ENCODE measurements around the gene FKTN. TPM values are rescaled to one million over a fixed set of nuclear protein-coding genes. Genes with fewer than 3 reads are reported as not detected.

The FKTN gene
- total RNA-seq, 4 donors from 2014 or later: 6.0 to 49.6 (median 9.7) TPM

DNA sequence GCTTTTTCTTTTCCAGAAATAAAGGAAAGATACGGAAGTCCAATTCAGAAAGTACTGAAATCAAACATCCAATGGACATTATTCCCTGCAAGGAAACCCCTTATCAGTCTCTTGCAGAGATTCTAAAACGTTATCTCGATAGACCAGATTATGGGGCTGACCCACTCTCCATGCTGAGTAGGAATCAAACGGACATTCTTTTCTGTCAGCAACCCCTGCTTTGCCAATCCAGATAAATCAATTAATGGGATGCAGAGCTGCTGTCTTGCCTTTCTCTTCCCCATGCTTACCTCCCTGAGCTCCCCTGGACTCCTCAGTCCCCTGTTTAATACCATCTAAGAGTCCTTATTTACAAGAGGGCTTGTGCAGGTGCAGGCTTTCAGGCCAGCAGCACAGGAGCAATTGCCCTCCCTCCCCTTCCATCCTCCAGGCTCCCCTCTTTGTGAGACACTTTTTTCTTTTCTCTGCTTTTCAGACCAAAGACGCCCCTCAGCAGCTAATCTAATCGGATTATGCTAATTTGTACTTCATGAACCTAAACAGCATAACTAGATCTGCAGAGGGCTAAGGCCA, 118.5 kb downstream of the FKTN start:
- no peaks in the 10 kb centered on the region for H3K4me1 ChIP-seq
- TF ChIP-seq POLR2A (IDR thresholded peaks at IDR 0.05) (no peak), POLR2AphosphoS5 (IDR thresholded peaks at IDR 0.05) (no peak), EP300 (IDR thresholded peaks at IDR 0.05) (no peak)
- TF ChIP-seq, protein P1, sequence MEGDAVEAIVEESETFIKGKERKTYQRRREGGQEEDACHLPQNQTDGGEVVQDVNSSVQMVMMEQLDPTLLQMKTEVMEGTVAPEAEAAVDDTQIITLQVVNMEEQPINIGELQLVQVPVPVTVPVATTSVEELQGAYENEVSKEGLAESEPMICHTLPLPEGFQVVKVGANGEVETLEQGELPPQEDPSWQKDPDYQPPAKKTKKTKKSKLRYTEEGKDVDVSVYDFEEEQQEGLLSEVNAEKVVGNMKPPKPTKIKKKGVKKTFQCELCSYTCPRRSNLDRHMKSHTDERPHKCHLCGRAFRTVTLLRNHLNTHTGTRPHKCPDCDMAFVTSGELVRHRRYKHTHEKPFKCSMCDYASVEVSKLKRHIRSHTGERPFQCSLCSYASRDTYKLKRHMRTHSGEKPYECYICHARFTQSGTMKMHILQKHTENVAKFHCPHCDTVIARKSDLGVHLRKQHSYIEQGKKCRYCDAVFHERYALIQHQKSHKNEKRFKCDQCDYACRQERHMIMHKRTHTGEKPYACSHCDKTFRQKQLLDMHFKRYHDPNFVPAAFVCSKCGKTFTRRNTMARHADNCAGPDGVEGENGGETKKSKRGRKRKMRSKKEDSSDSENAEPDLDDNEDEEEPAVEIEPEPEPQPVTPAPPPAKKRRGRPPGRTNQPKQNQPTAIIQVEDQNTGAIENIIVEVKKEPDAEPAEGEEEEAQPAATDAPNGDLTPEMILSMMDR (IDR thresholded peaks at IDR 0.05): no peak
- H3K4me3 ChIP-seq: no peak overlapping the region
- no peak overlapping the region for H3K27ac ChIP-seq
- no peaks in the 10 kb centered on the region for H3K36me3 ChIP-seq
- no peaks in the 10 kb centered on the region for H3K27me3 ChIP-seq
- 67% methylated on average over 6 of the region's 6 CpGs for WGBS
- H3K9me3 ChIP-seq: no peaks in the 10 kb centered on the region
- no peak for DNase-seq (ENCODE audit: low spot score in 2 of 2)

DNA sequence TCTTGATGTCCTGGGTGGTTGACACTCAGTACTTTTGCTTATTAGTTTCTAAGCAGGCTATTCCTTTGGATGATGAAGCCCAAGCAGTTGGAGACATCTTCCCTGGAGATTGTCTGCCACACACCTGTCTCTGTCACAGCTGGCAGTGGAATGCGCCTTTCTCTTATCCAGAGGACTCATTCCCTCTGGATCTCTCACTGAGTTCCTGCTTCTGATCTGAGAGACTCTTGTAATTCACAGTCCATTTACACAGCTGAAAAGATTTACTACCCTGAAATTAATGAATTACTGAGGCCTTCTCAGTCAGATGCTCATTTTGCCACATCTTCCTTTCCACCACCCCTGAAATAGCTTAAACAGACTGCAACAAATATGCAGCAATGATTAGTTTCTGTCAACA, 120.2 kb downstream of the FKTN start:
- TF ChIP-seq POLR2AphosphoS5 (IDR thresholded peaks at IDR 0.05): no peak
- no peak for TF ChIP-seq EP300 (IDR thresholded peaks at IDR 0.05)
- no peak for TF ChIP-seq POLR2A (IDR thresholded peaks at IDR 0.05)
- TF ChIP-seq, protein P1 (IDR thresholded peaks at IDR 0.05): no peak
- H3K4me1 ChIP-seq: no peaks in the 10 kb centered on the region
- no peaks in the 10 kb centered on the region for H3K9me3 ChIP-seq
- no peak overlapping the region for H3K27ac ChIP-seq
- 89% methylated on average over 1 of the region's 1 CpG for WGBS
- H3K4me3 ChIP-seq: no peak overlapping the region
- no peaks in the 10 kb centered on the region for H3K27me3 ChIP-seq
- no peak for DNase-seq (ENCODE audit: low spot score in 2 of 2)
- H3K36me3 ChIP-seq: no peaks in the 10 kb centered on the region

DNA sequence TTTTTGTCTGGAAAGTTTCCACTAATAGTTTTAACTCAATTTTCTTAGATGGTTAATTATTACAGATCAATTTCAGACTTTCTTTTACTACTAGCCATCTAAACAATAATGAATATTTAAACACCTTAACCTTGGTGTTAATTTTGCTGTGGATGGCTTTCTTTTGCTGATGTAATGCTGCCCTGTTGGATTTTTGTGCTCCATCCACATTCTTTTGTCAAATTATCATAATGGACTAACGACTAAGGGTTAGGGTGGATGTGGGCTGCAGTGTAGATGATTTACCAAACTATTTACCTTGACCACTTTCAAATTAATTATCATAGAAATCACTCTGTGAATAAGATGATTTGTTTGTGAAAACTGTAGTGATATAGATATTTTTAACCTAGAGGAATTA, 120.8 kb downstream of the FKTN start:
- no peak for DNase-seq (ENCODE audit: low spot score in 2 of 2)
- TF ChIP-seq POLR2AphosphoS5 (IDR thresholded peaks at IDR 0.05) (no peak), EP300 (IDR thresholded peaks at IDR 0.05) (no peak), POLR2A (IDR thresholded peaks at IDR 0.05) (no peak)
- TF ChIP-seq, protein P1 (IDR thresholded peaks at IDR 0.05): no peak
- WGBS: 50% methylated on average over 1 of the region's 1 CpG
- no peaks in the 10 kb centered on the region for H3K9me3 ChIP-seq
- H3K27me3 ChIP-seq: no peaks in the 10 kb centered on the region
- no peak overlapping the region for H3K27ac ChIP-seq
- no peaks in the 10 kb centered on the region for H3K4me1 ChIP-seq
- H3K36me3 ChIP-seq: no peaks in the 10 kb centered on the region
- H3K4me3 ChIP-seq: no peak overlapping the region

DNA sequence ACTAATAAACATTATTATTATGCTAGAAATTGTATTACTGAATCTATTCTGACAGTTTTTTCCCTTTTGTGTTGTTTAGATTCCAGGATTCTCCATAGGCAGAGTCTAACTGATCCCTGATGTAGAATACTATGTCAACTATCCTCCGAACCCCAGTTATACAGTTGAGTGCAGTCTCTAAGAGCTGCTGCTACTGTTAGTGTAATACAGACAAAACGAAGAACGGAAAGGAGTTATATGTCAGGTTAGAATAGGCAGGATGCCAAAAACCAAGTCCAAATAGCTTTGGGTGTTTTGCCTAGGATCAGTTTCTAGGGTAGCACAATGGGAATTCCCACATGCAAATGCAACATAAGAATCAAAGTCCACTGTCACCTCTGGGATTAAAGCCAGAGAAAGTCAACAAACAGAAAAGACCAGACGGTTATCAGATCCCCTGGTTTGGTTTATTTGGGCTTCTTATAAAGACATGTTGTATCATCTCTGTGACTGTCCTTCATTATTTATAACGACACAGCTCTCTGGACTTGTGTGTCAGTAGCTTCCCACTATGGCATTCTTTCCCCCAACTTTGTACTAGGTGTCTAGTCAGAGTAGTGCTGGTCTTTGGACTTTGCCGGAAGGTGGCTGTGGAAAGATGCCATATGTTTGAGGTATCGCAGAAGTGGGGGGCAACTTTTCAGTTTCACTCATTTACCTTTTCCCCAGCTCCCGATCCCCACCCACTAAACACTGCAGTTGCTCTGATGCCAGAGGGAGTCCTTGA, 121.5 kb downstream of the FKTN start:
- no peak overlapping the region for H3K27ac ChIP-seq
- TF ChIP-seq EP300 (IDR thresholded peaks at IDR 0.05) (no peak), POLR2A (IDR thresholded peaks at IDR 0.05) (no peak), POLR2AphosphoS5 (IDR thresholded peaks at IDR 0.05) (no peak)
- TF ChIP-seq, protein P1 (IDR thresholded peaks at IDR 0.05): no peak
- no peak overlapping the region for H3K4me3 ChIP-seq

DNA sequence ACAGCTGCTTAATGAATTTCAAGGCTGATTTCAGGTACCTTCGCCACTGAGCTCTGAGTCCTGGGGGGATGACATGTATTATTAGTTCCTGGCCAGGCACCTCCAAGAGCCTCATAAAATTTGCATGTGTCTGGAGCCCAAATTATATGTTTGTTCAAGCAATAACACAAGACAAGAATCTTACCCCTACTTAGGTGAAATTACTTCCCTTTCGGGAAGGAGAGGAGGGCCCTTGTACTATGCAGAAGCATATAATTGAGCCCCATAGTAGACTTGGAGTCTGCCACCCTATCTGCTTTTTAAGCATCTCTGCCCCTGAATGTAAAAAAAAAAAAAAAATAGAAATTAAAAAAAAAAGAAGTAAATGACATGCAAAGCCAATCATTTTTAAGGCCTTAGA, 123.4 kb downstream of the FKTN start:
- TF ChIP-seq EP300 (IDR thresholded peaks at IDR 0.05) (no peak), POLR2AphosphoS5 (IDR thresholded peaks at IDR 0.05) (no peak), POLR2A (IDR thresholded peaks at IDR 0.05) (no peak)
- TF ChIP-seq, protein P1 (IDR thresholded peaks at IDR 0.05): no peak
- no peak overlapping the region for H3K4me3 ChIP-seq
- DNase-seq (ENCODE audit: low spot score in 2 of 2): no peak
- no peaks in the 10 kb centered on the region for H3K4me1 ChIP-seq
- H3K27me3 ChIP-seq: no peaks in the 10 kb centered on the region
- 89% methylated on average over 2 of the region's 2 CpGs for WGBS
- H3K36me3 ChIP-seq: no peaks in the 10 kb centered on the region
- no peaks in the 10 kb centered on the region for H3K9me3 ChIP-seq
- no peak overlapping the region for H3K27ac ChIP-seq

More for the DNA sequence above, 121.5 kb downstream of the FKTN start:
- Histone ChIP-seq H3K9me3 (no peaks in the 10 kb centered on the region), H3K4me1 (no peaks in the 10 kb centered on the region), H3K27me3 (no peaks in the 10 kb centered on the region), H3K36me3 (no peaks in the 10 kb centered on the region)
- 74% methylated on average over 8 of the region's 8 CpGs for WGBS
- DNase-seq (ENCODE audit: low spot score in 2 of 2): no peak
